Measurements from ENCODE around the gene CTSL.

The CTSL gene

GRCh38 chr9:87725900-87726709 is at the start of gene CTSL:
Gene CTSL (plus strand): TSS chr9:87726119. CDS start chr9:87727604, 1,485 bp downstream.
- DNase-seq (ENCODE audit: low read depth), result peak; percentile 4

DNA sequence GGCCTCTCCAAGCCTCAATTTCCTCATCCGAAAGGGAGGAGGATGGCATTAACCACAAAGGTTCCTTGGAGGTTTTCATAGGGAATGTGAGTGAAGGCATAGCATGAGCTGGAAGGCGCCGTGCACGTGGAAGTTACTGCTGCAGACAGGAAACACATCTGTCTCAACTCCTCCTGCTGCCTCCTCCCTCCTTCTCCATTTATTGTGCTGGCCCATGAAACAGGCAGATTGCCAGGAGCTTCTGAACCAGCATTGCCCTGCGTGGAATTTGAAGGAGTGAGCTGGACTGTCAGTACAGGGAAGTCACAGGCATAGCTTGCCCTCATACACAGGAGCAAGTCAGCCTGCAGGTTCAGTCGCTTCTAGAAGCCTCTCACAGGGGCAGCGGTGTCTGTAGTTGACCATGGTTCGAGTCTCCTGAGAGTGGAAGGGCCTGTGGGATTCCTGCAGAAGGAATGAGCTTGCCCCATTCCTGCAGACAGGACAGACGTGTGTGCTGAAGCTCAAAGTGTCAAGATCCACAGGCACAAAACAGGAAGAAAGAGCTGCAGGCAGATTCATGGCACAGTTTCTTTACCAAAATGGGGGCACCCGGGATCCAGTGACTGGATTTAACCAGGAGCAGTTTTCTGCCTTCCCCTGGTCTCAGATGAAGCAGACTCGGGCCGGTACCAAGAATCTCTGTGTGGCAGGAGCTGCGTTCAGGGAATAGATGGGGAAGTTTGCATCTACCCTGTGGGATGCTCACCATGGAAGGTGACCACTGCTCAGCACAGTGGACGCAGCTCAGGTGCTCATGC is 48.7 kb upstream of the CTSL start:
- no peak for DNase-seq (ENCODE audit: low read depth)

DNA sequence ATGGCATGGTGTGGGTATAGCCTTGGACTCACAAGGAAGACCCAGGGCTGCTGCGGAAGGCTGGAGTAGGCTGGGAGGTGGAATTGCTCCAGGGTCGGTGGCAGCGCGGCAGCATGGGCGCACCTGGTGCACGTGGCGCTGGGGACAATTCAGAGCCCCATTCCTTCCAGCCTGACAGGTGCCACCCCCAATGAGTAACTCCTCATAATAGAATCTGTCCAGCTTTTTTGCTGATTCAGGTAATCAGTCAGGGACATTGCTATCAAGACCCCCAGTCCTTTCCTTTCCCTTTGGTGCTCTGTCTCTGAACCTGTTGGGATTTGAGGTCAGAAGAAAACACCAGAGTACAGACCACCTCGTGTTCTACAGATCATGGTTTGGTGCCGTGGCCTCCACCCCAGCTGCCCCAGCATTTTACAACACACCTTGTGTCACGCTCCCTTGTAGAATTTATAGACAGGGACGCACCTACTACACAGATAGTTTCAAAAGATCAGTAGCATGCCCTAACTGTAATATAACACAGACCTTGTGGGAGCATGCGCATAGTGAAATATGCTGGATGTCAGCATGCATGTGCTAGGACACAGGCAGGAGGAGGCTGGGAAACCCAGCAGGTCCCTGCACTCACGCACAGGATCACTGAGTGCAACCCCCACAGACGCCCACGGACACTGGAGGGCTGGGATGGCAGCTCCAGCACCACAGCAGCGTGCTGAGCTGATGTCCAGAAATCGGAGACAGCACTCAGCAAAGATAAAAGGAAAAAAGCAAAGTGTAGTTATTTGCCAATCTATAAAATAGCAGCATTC is 47.9 kb upstream of the CTSL start:
- DNase-seq (ENCODE audit: low read depth), result no peak

- no peak for DNase-seq (ENCODE audit: low read depth)
Measured at GRCh38 chr9:87678650-87679355, 47.1 kb upstream of the CTSL start.

DNA sequence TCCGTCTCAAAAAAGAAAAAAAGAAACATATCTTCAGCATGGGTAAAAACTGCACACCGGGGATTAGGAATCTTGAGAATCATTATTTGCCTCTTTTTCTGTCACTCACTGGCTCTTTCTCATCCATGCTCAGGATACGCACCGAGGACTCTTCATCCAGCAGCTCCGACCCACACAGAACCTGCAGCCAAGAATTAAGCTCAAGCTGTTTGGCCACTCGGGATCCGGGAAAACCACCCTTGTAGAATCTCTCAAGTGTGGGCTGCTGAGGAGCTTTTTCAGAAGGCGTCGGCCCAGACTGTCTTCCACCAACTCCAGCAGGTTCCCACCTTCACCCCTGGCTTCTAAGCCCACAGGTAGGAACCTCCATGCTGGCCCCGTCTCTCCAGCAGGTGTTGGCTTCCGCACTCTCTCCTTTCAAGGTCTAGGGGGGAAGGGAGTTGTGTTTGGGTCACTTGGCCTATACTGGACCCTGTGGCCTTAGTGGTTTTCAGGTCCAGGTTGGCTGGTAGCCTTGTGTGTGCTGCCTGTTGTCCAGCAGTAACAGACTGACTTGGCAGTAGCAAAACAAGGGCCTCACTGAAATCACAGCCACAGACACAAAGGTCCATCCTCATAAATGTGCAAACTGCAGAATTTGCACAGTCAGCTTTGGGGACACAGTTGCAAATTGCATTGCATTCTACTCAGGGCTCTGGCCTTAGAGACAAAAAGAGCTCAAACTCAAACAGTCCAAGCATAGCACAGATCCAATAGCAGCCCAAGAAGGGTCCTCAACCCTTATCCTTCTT is 44.5 kb upstream of the CTSL start:
- no peak for DNase-seq (ENCODE audit: low read depth)

DNA sequence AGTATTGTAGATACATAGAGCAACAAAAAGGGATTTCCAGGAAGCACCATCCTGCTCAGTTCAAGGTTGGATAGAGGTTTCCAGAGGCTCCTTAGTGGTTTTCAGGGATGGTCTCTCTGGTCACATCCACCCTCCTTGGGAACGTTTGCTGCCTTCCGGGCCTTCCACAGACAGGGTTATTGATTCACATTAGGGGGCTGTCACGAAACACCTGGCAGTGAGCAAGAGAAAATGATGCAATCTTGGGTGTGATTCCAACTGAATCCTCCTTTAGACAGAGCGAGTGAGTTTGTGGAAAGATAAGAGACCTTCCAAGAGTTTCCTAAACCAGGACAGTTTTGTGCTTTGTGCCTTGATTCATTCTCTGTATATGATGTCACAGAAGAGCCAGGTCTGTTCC is 43.8 kb upstream of the CTSL start:
- DNase-seq (ENCODE audit: low read depth), result no peak

GRCh38 chr9:87682618-87683017 is 43.3 kb upstream of the CTSL start:
- no peak for DNase-seq (ENCODE audit: low read depth)

GRCh38 chr9:87683751-87684626 is 41.9 kb upstream of the CTSL start:
- DNase-seq (ENCODE audit: low read depth), result no peak

- no peak for DNase-seq (ENCODE audit: low read depth)
Measured at GRCh38 chr9:87684627-87685219, 41.2 kb upstream of the CTSL start.

DNA sequence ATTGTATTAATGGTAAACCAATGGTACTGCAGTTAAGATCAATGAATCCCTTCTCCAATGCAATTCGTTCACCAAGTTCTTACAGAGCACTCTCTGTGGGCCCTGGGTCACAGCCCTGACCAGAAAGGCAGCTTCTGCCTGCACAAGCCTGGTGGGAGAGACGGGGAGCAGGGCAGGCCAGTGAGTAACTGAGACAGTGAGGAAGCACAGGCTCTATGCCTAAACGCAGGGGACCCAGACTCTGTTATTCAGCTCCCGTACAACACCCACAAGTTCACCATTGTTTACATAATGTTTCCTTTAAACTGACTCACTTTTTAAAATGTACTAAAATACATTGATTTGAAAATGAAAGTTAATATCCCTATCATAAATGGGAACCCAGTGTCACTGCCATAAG is 40.5 kb upstream of the CTSL start:
- DNase-seq (ENCODE audit: low read depth), result no peak

- no peak for DNase-seq (ENCODE audit: low read depth)
Measured at GRCh38 chr9:87685871-87686519, 39.9 kb upstream of the CTSL start.

GRCh38 chr9:87686520-87687090 is 39.3 kb upstream of the CTSL start:
- DNase-seq (ENCODE audit: low read depth), result no peak

DNA sequence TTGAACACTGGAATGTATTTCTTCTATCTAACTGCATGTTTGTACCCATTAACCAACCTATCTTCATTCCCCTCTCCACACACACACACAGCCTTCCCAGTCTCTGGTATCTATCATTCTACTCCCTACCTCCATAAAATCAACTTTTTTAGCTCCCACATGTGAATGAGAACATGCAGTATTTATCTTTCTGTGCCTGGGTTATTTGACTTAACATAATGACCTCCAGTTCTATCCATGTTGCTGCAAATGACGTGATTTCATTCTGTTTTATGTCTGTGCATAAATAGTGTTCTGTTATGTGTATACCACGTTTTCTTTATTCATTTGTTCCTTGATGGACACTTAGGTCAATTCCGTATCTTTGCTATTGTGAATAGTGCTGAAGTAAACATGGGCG is 38.7 kb upstream of the CTSL start:
- DNase-seq (ENCODE audit: low read depth), result no peak

DNA sequence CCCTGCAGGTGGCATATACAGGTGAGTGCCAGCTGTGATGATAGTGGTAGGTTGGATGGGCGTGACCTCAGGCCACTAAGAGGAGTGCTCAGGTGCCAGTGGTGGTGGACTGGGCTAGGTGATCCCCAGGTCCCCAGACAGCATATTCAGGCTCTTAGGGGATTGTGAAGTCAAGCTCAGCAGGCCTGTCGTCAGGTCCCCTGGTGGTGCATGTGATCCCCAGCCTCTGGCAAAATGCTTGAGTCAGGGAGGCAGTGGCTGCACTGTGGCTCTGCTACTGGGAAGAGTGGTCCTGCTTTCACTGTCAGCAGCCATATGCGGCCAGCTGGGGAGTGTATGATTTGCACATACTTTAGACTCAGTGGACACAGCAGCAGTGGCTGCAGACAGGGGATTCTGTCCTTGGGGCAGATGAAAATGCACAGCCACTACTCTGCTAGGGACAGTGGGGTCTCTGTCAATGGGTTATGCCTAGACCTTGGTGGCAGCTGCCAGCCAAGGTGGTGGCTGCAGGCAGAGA is 31.6 kb upstream of the CTSL start:
- no peak for DNase-seq (ENCODE audit: low read depth)

- no peak for DNase-seq (ENCODE audit: low read depth)
Measured at GRCh38 chr9:87695523-87695922, 30.4 kb upstream of the CTSL start.

DNA sequence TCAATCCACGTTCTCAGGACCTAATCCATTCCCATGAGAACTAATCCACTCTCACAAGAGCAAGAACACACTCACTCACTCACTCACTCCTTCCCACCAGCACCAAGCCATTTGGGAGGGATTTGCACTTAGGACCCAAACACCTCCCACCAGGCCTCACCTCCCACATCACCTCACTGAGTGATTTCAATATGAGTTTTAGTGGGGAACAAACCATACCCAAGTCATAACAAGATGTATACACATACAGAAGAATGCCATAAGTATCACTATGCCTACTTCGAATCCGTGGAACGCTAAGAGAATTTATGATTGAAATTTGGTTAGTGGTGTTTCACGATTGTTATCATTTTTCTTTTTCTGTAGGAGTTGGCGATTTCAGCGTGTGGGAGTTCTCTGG is 29.3 kb upstream of the CTSL start:
- no peak for DNase-seq (ENCODE audit: low read depth)

DNA sequence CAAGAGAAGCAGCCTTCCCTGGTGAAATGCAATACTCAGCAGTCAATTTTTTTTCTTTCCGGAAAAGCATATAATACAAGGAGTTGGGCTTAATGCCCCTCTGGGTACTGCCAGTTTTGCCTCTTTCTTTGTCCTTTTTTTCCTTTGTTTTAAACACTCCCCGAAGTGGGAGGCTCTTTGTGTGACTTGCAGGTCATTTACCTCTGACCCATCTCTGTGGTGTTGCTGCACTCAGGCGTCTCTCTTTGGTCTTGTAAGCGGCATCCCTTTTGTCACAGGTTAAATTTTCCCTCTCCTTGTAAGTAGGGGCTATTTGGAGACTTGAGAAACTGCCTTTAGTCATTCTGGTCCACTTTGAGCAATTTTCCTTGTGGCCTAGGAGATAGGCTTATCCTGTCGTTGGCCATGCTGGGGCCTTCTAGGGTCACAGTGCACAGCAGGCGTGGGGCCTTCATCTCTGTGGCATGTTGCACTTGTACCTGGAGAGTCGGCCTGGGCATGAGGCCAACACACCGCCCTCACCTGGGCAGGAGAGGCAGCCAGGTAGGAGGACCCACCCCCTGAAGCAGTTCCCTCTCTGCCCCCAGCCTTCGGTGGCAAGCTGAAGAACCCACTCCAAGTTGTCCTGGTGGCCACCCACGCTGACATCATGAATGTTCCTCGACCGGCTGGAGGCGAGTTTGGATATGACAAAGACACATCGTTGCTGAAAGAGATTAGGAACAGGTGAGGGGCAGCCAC is 27.7 kb upstream of the CTSL start:
- no peak for DNase-seq (ENCODE audit: low read depth)

DNA sequence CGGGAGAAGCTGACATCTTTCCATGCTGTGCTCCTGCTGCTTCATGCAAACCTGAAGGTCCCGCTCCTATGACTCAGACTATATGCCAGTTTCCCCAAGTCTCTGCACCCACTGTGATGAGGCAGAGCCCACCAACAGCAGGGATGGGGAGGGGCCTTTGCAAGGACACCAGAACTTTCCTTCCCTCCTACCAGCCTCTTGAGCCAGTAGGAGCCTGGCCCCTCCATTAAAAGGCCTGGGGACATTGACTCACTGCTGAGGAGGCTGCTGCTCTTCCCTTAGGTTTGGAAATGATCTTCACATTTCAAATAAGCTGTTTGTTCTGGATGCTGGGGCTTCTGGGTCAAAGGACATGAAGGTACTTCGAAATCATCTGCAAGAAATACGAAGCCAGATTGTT is 26.1 kb upstream of the CTSL start:
- no peak for DNase-seq (ENCODE audit: low read depth)

Measured in T-helper 22 cell (primary cell).